HG02623 (cell line): ENCODE data around the gene USP46.
A peak's percentile ranks its signal among the peaks of the same experiment; 100 is the strongest.

Source experiments
- ATAC-seq: cut with Tn5 transposase; IDR thresholded peaks from one replicate; pipeline ENCODE4 v1.9.1; 2021; ENCODE audit warnings: moderate library complexity; ENCODE audit not compliant: unreplicated experiment

The USP46 gene

GRCh38 chr4:52622564-52622963 is 36.5 kb downstream of the USP46 start:
- no peak for ATAC-seq

- no peak for ATAC-seq
These were observed 37.5 kb downstream of the USP46 start for GRCh38 chr4:52621567-52621966.

DNA sequence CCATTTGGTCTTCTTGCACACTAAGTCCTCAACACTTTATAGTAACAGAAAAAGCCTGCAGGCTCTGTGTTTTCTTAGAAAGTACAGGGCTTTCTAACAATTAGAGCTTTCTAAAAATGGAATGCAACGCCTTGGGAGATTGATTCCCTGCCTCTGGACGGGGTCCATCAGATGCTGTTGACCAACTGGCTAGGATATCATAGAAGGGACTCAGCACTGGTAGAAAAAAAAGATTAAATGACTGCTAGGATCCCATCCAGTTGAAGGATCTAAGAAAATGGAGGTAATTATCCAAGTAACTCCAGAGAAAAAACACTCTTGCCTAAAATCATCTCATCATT is 39.5 kb downstream of the USP46 start:
- no peak for ATAC-seq

GRCh38 chr4:52618795-52619590 is 40.1 kb downstream of the USP46 start:
- no peak for ATAC-seq

GRCh38 chr4:52617336-52618020 is 41.6 kb downstream of the USP46 start:
- ATAC-seq: no peak

- ATAC-seq: no peak
These were observed 44.9 kb downstream of the USP46 start for GRCh38 chr4:52614241-52614640.

DNA sequence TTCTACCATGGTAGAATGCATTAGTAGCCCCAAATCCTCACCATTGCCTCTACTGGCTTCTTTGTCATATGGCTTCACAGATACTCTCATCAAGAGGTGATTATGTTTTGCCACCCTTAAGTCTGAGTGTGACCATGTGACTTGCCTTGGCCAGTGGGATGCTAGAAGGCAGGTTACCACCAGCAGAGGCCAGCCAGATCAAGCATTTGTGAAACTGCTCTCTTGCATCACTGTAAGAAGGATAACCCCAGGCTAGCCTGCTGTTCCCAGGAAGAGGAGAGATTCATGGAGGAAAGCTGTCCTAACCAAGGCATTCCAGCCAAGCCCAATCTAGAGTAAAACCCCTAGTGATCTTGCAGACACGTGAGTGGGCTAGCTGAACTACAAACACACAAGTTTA is 46.8 kb downstream of the USP46 start:
- ATAC-seq: no peak

DNA sequence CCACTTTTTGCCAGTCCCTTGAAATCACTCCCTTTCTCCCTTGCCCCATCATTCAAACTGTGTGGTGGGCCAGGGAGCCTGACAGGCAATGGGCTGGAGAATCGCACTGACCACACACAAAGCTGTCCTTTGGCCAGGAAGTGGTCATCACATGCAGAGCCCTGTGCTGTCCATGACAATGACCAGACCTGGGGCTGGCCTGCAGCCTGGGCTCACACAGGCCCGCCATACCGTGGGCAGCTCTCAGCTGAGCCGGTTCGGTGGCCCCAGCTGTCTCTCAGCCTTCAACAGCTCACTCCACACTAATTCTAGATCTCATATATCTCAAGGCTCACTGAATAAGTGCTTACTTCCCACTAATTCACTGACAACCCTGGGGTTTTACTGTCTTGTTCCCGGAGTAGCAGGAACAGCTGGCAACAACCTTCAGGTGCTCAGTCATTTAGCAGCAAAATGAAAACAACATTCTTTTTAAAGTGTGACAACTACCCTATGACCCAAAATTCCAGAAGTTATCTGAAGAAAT is 48.0 kb downstream of the USP46 start:
- ATAC-seq: no peak

DNA sequence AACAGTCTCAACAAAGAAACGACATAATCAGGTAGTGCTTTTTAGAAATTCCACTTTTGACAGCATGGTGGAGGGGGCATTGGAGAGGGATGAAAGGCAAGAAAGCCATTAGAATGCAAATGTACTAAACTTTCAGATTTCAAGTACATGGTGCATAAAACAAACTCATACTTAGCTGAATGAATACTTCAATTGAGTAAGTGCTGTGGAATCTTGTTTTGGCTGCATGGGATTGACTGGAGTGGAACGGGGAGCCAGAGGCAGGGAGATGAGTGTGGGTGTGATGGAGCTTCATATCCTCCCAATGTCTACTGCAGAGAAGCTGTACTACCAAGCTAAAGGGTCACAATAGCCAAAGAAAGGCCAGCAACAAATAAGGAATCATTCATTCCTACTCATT is 52.4 kb downstream of the USP46 start:
- ATAC-seq: no peak

DNA sequence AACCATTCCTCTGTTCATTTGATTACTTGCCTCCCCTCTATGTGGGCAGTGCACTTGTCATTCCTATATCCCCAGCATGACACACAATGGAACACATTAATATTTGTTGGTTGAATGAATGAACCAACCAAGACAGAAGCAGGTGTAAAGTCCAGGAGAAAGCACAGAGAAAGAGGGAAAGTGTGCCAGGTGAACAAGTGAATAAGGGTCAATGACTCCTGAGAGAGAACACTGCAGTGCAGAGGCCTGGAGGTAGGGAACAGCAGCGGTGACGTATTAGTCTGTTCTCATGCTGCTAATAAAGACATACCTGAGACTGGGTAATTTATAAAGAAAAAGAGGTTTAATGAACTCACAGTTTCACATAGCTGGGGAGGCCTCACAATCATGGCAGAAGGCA is 53.1 kb downstream of the USP46 start:
- no peak for ATAC-seq

DNA sequence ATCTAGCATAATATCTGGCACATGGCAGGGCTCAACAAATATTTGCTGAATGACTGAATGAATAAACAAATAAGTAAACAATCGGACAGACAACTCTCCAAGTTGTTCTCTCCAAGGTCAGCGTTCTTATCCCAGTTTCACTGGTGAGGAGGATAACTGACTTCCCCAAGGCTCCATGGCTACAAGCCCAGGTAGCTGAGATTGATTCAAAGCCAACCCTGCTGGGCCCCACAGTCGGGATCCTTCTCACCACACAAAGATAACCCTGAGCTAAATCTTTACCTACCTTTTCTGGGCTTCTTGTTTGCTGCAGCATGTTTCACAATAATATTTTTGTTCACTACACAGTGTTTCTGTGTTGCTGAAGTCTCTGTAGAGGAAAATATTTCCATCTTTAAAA is 54.9 kb downstream of the USP46 start:
- no peak for ATAC-seq

DNA sequence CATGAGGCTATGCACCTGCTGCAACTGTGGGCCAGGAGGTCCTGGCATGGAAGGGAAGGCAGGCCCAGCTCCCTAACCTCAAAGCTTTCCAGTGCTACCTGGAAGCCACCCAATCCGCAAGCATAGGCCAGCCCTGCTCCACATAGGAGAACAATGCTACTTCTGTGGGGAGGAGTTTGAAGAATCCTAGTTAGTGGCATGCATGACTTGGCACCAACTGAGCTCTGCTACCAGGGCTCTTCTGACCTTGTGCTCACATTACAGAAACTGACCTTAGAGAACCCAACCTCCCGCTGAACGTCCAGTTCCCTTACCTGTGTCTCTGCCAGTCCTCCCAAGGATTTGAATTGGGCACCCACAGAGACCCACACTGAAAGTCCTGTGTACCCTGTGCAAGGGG is 58.8 kb downstream of the USP46 start:
- ATAC-seq: no peak

- no peak for ATAC-seq
These were observed 64.1 kb downstream of the USP46 start for GRCh38 chr4:52595001-52595400.

DNA sequence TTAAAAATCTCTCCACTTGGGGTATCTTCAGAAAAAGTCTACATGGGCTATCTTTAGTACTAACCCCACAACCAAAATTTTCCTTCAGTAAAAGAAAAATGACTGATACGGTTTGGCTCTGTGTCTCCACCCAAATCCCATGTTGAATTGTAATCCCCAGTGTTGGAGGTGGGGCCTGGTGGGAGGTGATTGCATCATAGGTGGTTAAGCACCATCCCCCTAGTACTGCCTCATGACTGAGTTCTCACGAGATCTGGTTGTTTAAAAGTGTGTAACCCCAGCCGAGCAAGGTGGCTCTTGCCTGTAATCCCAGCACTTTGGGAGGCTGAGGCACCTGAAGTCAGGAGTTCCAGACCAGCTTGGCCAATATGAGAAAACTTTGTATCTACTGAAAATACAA is 66.8 kb downstream of the USP46 start:
- ATAC-seq: no peak

- ATAC-seq: no peak
These were observed 70.1 kb downstream of the USP46 start for GRCh38 chr4:52588771-52589591.

- ATAC-seq: peak; percentile 47
These were observed 71.0 kb downstream of the USP46 start for GRCh38 chr4:52588097-52588496.

DNA sequence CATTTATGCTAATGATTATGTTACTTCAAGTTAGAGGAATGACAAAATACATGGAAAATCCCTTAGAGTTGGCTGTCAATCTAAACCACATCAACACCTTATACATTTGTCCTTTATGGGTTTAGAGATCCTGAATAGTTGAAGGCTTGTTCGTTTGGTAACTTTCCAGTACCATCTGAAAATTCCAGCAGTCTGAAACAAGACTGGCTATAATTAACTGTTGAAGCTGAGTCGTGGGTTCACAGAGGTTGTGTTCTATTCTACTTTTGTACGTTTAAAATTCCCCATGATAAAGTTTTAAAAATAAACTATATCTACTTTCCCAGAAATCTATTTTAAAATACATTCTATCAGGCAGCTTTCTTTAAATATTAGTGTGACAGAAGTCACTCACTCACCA is 73.0 kb downstream of the USP46 start:
- no peak for ATAC-seq

GRCh38 chr4:52585379-52585778 is 73.7 kb downstream of the USP46 start:
- no peak for ATAC-seq

DNA sequence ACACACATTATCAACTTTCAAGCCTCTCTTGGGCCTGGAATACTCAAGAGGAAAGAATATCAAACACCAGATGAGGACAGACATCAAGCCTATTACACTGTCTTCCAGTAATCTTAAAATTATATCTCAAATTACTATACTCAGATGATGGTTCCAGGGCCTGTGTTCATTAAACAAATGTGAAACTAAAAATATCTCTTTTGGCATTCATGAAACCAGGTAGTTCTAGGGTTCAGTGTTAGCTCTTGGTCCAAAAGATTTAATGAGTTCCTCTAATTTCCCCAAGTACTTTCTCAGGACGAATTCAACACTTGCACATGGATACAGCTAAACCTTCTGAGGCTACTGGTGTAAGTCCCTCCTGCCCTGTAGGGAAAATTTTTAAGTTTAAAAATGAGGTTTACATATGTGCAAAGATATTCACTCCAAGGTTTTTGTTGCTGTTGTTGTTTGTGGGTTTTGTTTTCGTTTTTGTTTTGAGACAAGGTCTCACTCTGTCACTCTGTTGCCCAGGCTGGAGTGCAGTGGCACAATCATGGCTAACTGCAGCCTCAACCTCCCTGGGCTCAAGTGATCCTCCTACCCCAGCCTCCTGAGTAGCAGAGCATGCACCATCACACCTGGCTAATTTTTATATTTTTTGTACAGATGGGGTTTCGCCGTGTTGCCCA is 79.4 kb downstream of the USP46 start:
- no peak for ATAC-seq

GRCh38 chr4:52578951-52579350 is 80.2 kb downstream of the USP46 start:
- no peak for ATAC-seq

DNA sequence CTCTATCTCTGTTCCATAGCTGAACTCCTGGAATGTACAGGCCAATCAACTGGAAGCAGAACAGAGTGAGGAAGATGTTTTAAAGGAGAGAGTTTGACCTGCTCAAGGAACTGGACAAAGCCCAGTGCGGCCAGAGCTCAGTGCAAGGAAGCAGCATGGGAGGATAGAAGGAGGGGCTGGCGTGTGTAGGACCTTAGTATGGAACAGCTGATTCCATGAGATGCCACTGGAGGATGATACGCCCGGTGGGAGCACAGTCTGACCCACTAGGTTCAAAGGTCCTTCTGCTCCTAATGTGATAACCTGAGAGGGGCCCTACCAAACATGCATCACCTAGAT is 81.5 kb downstream of the USP46 start:
- ATAC-seq: no peak
